IMR-90 (cell line): ENCODE measurements around the gene SLC2A13.

Experiments
- CEBPB ChIP-seq: IDR thresholded peaks from 2 replicates; pipeline ENCODE4 v1.6.1; 2012; ENCODE audit warnings: low read depth, low read length, improper control_type of control experiment
- MAZ ChIP-seq: IDR thresholded peaks from 2 replicates; pipeline ENCODE4 v1.6.1; 2012; ENCODE audit warnings: low read depth, mild to moderate bottlenecking, low read length, improper control_type of control experiment, moderate library complexity, borderline replicate concordance
- POLR2A ChIP-seq: IDR thresholded peaks from 2 replicates; pipeline ENCODE4 v1.6.1; 2012; ENCODE audit warnings: mild to moderate bottlenecking, low read depth, low read length
- RAD21 ChIP-seq: IDR thresholded peaks from 2 replicates; pipeline ENCODE4 v1.6.1; 2012; ENCODE audit warnings: low read length, improper control_type of control experiment
- RCOR1 ChIP-seq: IDR thresholded peaks from 2 replicates; pipeline ENCODE4 v1.6.1; 2012; ENCODE audit warnings: mild to moderate bottlenecking, low read length, improper control_type of control experiment; ENCODE audit not compliant: insufficient replicate concordance
- RFX5 ChIP-seq: IDR thresholded peaks from 2 replicates; pipeline ENCODE4 v1.8.0; 2012; ENCODE audit warnings: low read depth, mild to moderate bottlenecking, low read length, moderate library complexity
- TF ChIP-seq, protein P1 (sequence below): conservative IDR thresholded peaks from 2 replicates; pipeline ENCODE4 v1.5.1; 2012; ENCODE audit warnings: mild to moderate bottlenecking, low read depth, low read length, improper control_type of control experiment

DNA sequence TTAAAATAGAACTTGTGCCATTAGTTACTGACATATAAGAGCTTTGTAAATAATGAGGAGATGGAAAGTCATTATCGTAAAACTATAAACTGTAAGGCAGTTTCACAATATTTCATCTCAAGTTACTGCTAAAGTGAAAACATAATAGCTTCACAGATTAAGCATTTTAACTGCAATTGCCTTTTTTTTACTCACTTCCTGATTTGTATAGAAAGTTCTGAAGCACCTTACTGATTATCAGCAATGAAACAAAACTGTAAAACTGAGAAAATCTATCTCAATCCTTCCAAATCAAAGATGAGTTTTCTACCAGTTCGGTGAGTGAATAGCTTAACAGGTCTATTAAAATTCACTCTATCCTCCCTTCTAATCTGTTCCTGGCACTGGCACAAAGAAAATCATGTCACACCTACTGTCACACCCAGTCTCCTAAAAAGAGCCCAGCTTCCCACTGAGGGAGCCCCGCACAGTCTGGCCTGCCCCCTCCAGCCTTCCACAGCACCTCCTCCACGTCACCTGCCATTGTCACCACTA, 324.9 kb downstream of the SLC2A13 start:
- TF ChIP-seq, protein P1, sequence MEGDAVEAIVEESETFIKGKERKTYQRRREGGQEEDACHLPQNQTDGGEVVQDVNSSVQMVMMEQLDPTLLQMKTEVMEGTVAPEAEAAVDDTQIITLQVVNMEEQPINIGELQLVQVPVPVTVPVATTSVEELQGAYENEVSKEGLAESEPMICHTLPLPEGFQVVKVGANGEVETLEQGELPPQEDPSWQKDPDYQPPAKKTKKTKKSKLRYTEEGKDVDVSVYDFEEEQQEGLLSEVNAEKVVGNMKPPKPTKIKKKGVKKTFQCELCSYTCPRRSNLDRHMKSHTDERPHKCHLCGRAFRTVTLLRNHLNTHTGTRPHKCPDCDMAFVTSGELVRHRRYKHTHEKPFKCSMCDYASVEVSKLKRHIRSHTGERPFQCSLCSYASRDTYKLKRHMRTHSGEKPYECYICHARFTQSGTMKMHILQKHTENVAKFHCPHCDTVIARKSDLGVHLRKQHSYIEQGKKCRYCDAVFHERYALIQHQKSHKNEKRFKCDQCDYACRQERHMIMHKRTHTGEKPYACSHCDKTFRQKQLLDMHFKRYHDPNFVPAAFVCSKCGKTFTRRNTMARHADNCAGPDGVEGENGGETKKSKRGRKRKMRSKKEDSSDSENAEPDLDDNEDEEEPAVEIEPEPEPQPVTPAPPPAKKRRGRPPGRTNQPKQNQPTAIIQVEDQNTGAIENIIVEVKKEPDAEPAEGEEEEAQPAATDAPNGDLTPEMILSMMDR: no peak
- TF ChIP-seq RAD21: no peak
- TF ChIP-seq POLR2A: no peak
- no peak for TF ChIP-seq CEBPB
- TF ChIP-seq MAZ: no peak
- no peak for TF ChIP-seq RCOR1
- TF ChIP-seq RFX5: no peak
